Gastroesophageal sphincter (tissue), 4 donors: ENCODE data around the gene SMARCD2. TPM values are rescaled to one million over a fixed set of nuclear protein-coding genes. Genes with fewer than 3 reads are reported as not detected.
"Not testable (repeated sequence)": the region's sequence is repeated elsewhere in the genome, so short reads cannot be mapped to it uniquely, and the experiment has no call there.

ENCODE experiments used
- ATAC-seq: fragments of 150-250 bp; one replicate; pipeline ENCODE4 v1.9.1; 2016; ENCODE audit warnings: mild to moderate bottlenecking, moderate library complexity
- H3K27ac ChIP-seq, 4 donors: fragments of 200-600 bp; sonication (generic) in 3 of 4; 1 replicate in 3 of 4; 2 replicates in 1 of 4; pipeline ENCODE4 v1.5.1; 2016 to 2019
- H3K27me3 ChIP-seq: fragments of 200-600 bp; sonication (generic); one replicate; pipeline ENCODE4 v1.5.1; 2019
- H3K36me3 ChIP-seq, 2 donors: fragments of 200-600 bp; sonication (generic); one replicate each; pipeline ENCODE4 v1.5.1; 2019; ENCODE audit warnings: control low read depth in 1 of 2
- H3K4me1 ChIP-seq, 3 donors: fragments of 200-600 bp; sonication (generic); 1 replicate in 2 of 3; 2 replicates in 1 of 3; pipeline ENCODE4 v1.5.1; 2016 to 2019; ENCODE audit warnings: control low read depth in 2 of 3
- H3K4me3 ChIP-seq, 2 donors: fragments of 200-600 bp; sonication (generic); one replicate each; pipeline ENCODE4 v1.5.1; 2019; ENCODE audit warnings: mild to moderate bottlenecking in 1 of 2, moderate library complexity in 1 of 2
- H3K9me3 ChIP-seq, 3 donors: fragments of 200-600 bp; sonication (generic); one replicate each; pipeline ENCODE4 v1.5.1; 2017 to 2019; ENCODE audit warnings: control low read depth in 2 of 3
- EP300 ChIP-seq: sonication (generic); formaldehyde crosslinking; IDR thresholded peaks from one replicate; pipeline ENCODE4 v1.6.1; 2017; ENCODE audit warnings: antibody characterized with exemption, mild to moderate bottlenecking
- POLR2A ChIP-seq, 2 donors: fragments of 450-650 bp; IDR thresholded peaks; one replicate each; pipeline ENCODE4 v1.6.1; 2017; ENCODE audit warnings: antibody characterized with exemption in 2 of 2, mild to moderate bottlenecking in 2 of 2, moderate library complexity in 1 of 2
- POLR2AphosphoS5 ChIP-seq: sonication (generic); formaldehyde crosslinking; IDR thresholded peaks from one replicate; pipeline ENCODE4 v1.6.1; 2017; ENCODE audit warnings: antibody characterized with exemption
- WGBS, 2 donors: methylation state at CpG; one replicate each; pipeline ENCODE4 v1.1.5; 2018; ENCODE audit warnings: low coverage in 1 of 2; 5-methylcytosine and 5-hydroxymethylcytosine counted together
- total RNA-seq, 4 donors: library from RNA; depleted of rRNA; stranded (reverse); fragments of >200 nt; gene quantifications; one replicate each; pipeline ENCODE4 v1.1.0, GENCODE V29; 2016
- TF ChIP-seq, protein P1 (sequence below), 4 experiments: fragments of 200-600 bp in 2 of 4; fragments of 450-650 bp in 2 of 4; sonication (generic) in 1 of 4; IDR thresholded peaks; one replicate each; pipeline ENCODE4 v1.5.1; 2017 to 2019; ENCODE audit warnings: antibody characterized with exemption in 4 of 4, mild to moderate bottlenecking in 2 of 4, moderate library complexity in 2 of 4

SMARCD2 gene
- total RNA-seq, 4 donors from 2014 or later: 103 to 160 (median 141) TPM

GRCh38 chr17:63859257-63859656 lies 16.8 kb upstream of the SMARCD2 start:
- 67% methylated on average over 1 of the region's 3 CpGs; no CpG with 5 or more reads in 1 of the 2 donors for WGBS, 2 donors
- H3K4me3 ChIP-seq: no peak overlapping the region
- TF ChIP-seq POLR2A (IDR thresholded peaks at IDR 0.05) (no peak), POLR2AphosphoS5 (no peak), EP300 (no peak)
- TF ChIP-seq, protein P1, sequence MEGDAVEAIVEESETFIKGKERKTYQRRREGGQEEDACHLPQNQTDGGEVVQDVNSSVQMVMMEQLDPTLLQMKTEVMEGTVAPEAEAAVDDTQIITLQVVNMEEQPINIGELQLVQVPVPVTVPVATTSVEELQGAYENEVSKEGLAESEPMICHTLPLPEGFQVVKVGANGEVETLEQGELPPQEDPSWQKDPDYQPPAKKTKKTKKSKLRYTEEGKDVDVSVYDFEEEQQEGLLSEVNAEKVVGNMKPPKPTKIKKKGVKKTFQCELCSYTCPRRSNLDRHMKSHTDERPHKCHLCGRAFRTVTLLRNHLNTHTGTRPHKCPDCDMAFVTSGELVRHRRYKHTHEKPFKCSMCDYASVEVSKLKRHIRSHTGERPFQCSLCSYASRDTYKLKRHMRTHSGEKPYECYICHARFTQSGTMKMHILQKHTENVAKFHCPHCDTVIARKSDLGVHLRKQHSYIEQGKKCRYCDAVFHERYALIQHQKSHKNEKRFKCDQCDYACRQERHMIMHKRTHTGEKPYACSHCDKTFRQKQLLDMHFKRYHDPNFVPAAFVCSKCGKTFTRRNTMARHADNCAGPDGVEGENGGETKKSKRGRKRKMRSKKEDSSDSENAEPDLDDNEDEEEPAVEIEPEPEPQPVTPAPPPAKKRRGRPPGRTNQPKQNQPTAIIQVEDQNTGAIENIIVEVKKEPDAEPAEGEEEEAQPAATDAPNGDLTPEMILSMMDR (IDR thresholded peaks at IDR 0.05): no peak
- peaks cover 9% of the 10 kb centered on the region for H3K27me3 ChIP-seq
- no peak for ATAC-seq
- H3K27ac ChIP-seq: no peak overlapping the region
- no peaks in the 10 kb centered on the region for H3K4me1 ChIP-seq
- H3K36me3 ChIP-seq: no peaks in the 10 kb centered on the region
- no peaks in the 10 kb centered on the region for H3K9me3 ChIP-seq

GRCh38 chr17:63856425-63856824 lies 13.9 kb upstream of the SMARCD2 start:
- 90 to 95% methylated on average over 7 to 8 of the region's 8 CpGs for WGBS, 2 donors
- H3K4me3 ChIP-seq, H3K27ac ChIP-seq, H3K4me1 ChIP-seq, ATAC-seq, H3K36me3 ChIP-seq, H3K27me3 ChIP-seq, H3K9me3 ChIP-seq: not testable (repeated sequence)

- Histone ChIP-seq H3K27ac (no peak overlapping the region), H3K9me3 (no peaks in the 10 kb centered on the region), H3K4me3 (no peak overlapping the region), H3K4me1 (no peaks in the 10 kb centered on the region), H3K27me3 (peaks cover 9% of the 10 kb centered on the region), H3K36me3 (no peaks in the 10 kb centered on the region)
- TF ChIP-seq POLR2A (IDR thresholded peaks at IDR 0.05) (no peak), POLR2AphosphoS5 (no peak), EP300 (no peak)
- TF ChIP-seq, protein P1 (IDR thresholded peaks at IDR 0.05): no peak
- 67 to 90% methylated on average over 1 to 4 of the region's 8 CpGs for WGBS, 2 donors
- ATAC-seq: no peak
These were observed 12.7 kb upstream of the SMARCD2 start for GRCh38 chr17:63855185-63855584.

DNA sequence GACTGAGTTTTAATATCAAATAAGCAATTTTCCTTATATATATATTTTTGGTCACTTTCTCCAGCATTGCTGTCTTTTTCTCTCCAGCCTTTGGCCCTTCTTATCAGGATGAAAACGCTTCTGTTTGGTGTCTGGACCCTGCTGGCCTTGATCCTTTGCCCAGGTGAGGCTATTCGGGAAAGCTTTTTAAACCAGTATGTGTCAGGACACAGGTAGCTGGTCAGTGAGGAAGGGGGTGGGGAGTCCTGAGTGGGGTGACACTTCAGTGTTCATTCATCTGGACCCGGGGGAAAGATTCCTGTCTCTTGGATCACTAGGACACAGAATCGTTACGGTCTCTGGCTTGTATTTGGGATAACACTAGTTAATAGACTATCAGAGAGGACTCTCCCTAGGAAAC lies 12.2 kb upstream of the SMARCD2 start:
- TF ChIP-seq POLR2AphosphoS5: no peak
- TF ChIP-seq EP300: no peak
- TF ChIP-seq, protein P1 (IDR thresholded peaks at IDR 0.05): no peak
- no peak for TF ChIP-seq POLR2A (IDR thresholded peaks at IDR 0.05)
- Histone ChIP-seq H3K36me3 (no peaks in the 10 kb centered on the region), H3K27ac (no peak overlapping the region), H3K9me3 (no peaks in the 10 kb centered on the region), H3K27me3 (peaks cover 4% of the 10 kb centered on the region), H3K4me3 (no peak overlapping the region), H3K4me1 (no peaks in the 10 kb centered on the region)
- ATAC-seq: no peak
- WGBS, 2 donors: 72 to 93% methylated on average over 3 to 4 of the region's 5 CpGs

DNA sequence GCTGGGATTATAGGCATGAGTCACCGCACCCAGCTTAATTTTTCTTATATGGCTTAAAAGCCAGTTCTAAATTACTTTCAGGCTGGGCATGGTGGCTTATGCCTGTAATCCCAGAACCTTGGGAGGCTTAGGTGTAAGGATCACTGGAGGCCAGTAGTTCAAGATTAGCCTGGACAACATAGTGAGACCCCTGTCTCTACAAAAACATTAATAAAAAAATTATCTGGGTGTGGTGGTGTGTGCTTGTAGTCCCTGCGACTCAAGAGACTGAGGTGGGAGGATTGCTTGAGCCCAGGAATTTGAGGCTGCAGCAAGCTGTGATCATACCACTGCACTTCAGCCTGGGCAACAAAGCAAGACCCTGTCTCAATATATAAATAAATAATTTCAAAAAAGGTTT lies 10.8 kb upstream of the SMARCD2 start:
- ATAC-seq: no peak
- WGBS, 2 donors: 83 to 94% methylated on average over 2 of the region's 2 CpGs
- H3K9me3 ChIP-seq: no peaks in the 10 kb centered on the region
- H3K4me3 ChIP-seq: no peak overlapping the region
- no peak overlapping the region for H3K27ac ChIP-seq
- no peaks in the 10 kb centered on the region for H3K27me3 ChIP-seq
- H3K36me3 ChIP-seq: no peaks in the 10 kb centered on the region
- peaks cover 0 to 14% (median 0%) of the 10 kb centered on the region in 3 donors for H3K4me1 ChIP-seq
- no peak for TF ChIP-seq EP300
- TF ChIP-seq POLR2A (IDR thresholded peaks at IDR 0.05): no peak
- no peak for TF ChIP-seq POLR2AphosphoS5
- TF ChIP-seq, protein P1 (IDR thresholded peaks at IDR 0.05): no peak
